K562 (cell line): Measurements from ENCODE around the gene VWA7. TPM values are rescaled to one million over a fixed set of nuclear protein-coding genes. Genes with fewer than 3 reads are reported as not detected.

Source experiments
- ARID4B ChIP-seq: sonication (generic); formaldehyde crosslinking; IDR thresholded peaks from 2 replicates; pipeline ENCODE4 v1.8.0; 2022; ENCODE audit warnings: mild to moderate bottlenecking, missing genetic modification reagents
- ARNT ChIP-seq, 2 experiments: fragments of 450-650 bp; IDR thresholded peaks; 2 replicates each; pipeline ENCODE4 v1.6.1; 2016; ENCODE audit warnings: mild to moderate bottlenecking in 1 of 2
- C11orf30 ChIP-seq: fragments of 450-650 bp; IDR thresholded peaks from 2 replicates; pipeline ENCODE4 v1.6.1; 2016; ENCODE audit warnings: low read depth, mild to moderate bottlenecking
- CGGBP1 ChIP-seq: fragments of 250-450 bp; sonication (Bioruptor Pico); IDR thresholded peaks from 2 replicates; pipeline ENCODE4 v1.9.0; 2021; ENCODE audit warnings: mild to moderate bottlenecking
- CREBBP ChIP-seq: IDR thresholded peaks from one replicate; pipeline ENCODE4 v1.6.1; 2012; ENCODE audit warnings: low read depth, mild to moderate bottlenecking, control low read depth, inconsistent platforms, low read length
- DACH1 ChIP-seq: fragments of 450-650 bp; IDR thresholded peaks from 2 replicates; pipeline ENCODE4 v1.6.1; 2018; ENCODE audit not compliant: partially characterized antibody
- FOXO4 ChIP-seq: fragments of 450-650 bp; formaldehyde crosslinking; IDR thresholded peaks from 2 replicates; pipeline ENCODE4 v1.4.0; 2020; ENCODE audit warnings: mild to moderate bottlenecking, moderate library complexity
- HOXB6 ChIP-seq: fragments of 250-450 bp; sonication (Bioruptor Pico); IDR thresholded peaks from 2 replicates; pipeline ENCODE4 v1.5.1; 2022; ENCODE audit warnings: mild to moderate bottlenecking, borderline replicate concordance
- LCOR ChIP-seq: sonication (generic); formaldehyde crosslinking; IDR thresholded peaks from 2 replicates; pipeline ENCODE4 v1.8.0; 2022; ENCODE audit warnings: mild to moderate bottlenecking, missing genetic modification reagents
- NFE2L1 ChIP-seq: fragments of 450-650 bp; IDR thresholded peaks from 2 replicates; pipeline ENCODE4 v1.6.1; 2016; ENCODE audit warnings: missing genetic modification characterization, low read depth, mild to moderate bottlenecking, missing compliant biosample characterization, moderate library complexity, borderline replicate concordance
- POLR2H ChIP-seq: IDR thresholded peaks from 2 replicates; pipeline ENCODE4 v1.6.1; 2016; ENCODE audit warnings: missing genetic modification characterization, low read depth, mild to moderate bottlenecking, control low read depth, missing compliant biosample characterization, moderate library complexity
- SAP30 ChIP-seq: fragments of 200-600 bp; sonication (generic); IDR thresholded peaks from 2 replicates; pipeline ENCODE4 v1.6.1; 2012; ENCODE audit warnings: borderline replicate concordance, low read depth, mild to moderate bottlenecking, moderate library complexity, low read length, control low read depth, inconsistent platforms; ENCODE audit not compliant: insufficient read depth, poor library complexity, severe bottlenecking
- SRSF3 ChIP-seq: fragments of 200-400 bp; formaldehyde crosslinking; IDR thresholded peaks from 2 replicates; pipeline ENCODE4 v1.6.1; 2016; ENCODE audit warnings: mild to moderate bottlenecking, low read length, moderate library complexity; ENCODE audit not compliant: insufficient read depth
- TBL1XR1 ChIP-seq, 2 experiments: IDR thresholded peaks; 2 replicates each; pipeline ENCODE4 v1.6.1; 2012; ENCODE audit warnings: improper control_type of control experiment in 2 of 2, low read length in 2 of 2, mild to moderate bottlenecking in 1 of 2
- ZBTB2 ChIP-seq: fragments of 450-650 bp; IDR thresholded peaks from 2 replicates; pipeline ENCODE4 v1.6.1; 2016; ENCODE audit warnings: antibody characterized with exemption
- ZBTB7A ChIP-seq: IDR thresholded peaks from 2 replicates; pipeline ENCODE4 v1.6.1; 2011; ENCODE audit warnings: low read depth, mild to moderate bottlenecking, low read length, moderate library complexity, borderline replicate concordance; ENCODE audit not compliant: control insufficient read depth
- ZNF212 ChIP-seq: fragments of 450-650 bp; formaldehyde crosslinking; IDR thresholded peaks from 2 replicates; pipeline ENCODE4 v1.4.0; 2020; ENCODE audit warnings: mild to moderate bottlenecking
- ZNF586 ChIP-seq: fragments of 450-650 bp; formaldehyde crosslinking; conservative IDR thresholded peaks from 2 replicates; pipeline ENCODE4 v1.4.0; 2020; ENCODE audit warnings: mild to moderate bottlenecking, moderate library complexity
- ZNF707 ChIP-seq: fragments of 250-450 bp; sonication (Bioruptor Pico); conservative IDR thresholded peaks from 2 replicates; pipeline ENCODE4 v1.8.0; 2022; ENCODE audit warnings: inconsistent platforms, mild to moderate bottlenecking, moderate library complexity
- ZSCAN29 ChIP-seq: fragments of 450-650 bp; IDR thresholded peaks from 2 replicates; pipeline ENCODE4 v1.6.1; 2017
- polyA plus RNA-seq, 8 experiments: library from polyadenylated mRNA; depleted of rRNA in 4 of 8; stranded (reverse) in 5 of 8; unstranded in 3 of 8; fragments of >200 nt; fragmentation: Nextera tagmentation in 2 of 8; fragmentation: Illumina TruSeq in 1 of 8; extraction: Ambion mirVana in 2 of 8; extraction: Trizol in 1 of 8; gene quantifications; 2 replicates each; pipeline versions ENCODE4 v1.2.1 to v1.2.3, GENCODE V29; 2011 to 2014; ENCODE audit warnings: inconsistent platforms in 1 of 8, missing spikeins in 1 of 8
- total RNA-seq, 7 experiments: library from RNA; depleted of rRNA in 6 of 7; stranded (reverse); fragments of >200 nt in 6 of 7; fragmentation: Illumina TruSeq in 2 of 7; extraction: Trizol in 2 of 7; gene quantifications; 2 replicates each; pipeline versions ENCODE4 v1.2.1 to v1.2.3, GENCODE V29; 2011 to 2021; ENCODE audit warnings: low replicate concordance in 1 of 7

The VWA7 gene
- total and polyA plus RNA-seq, 9 of the 15 experiments (the other 6 are each of a cell fraction or from before 2014, with no cell fraction given): 0.18 to 2.9 (median 0.95) TPM

GRCh38 chr6:31822036-31822821, 45.1 kb upstream of the VWA7 start (continued):
- peak; percentile 98 for TF ChIP-seq NFE2L1
- TF ChIP-seq LCOR: peak; percentile 29
- TF ChIP-seq ARID4B: peak; percentile 66
- TF ChIP-seq ZNF707: peak; percentile 15; the same call in 1 of the 2 replicates
- TF ChIP-seq SRSF3: 0 out of 2 replicates have a peak, but pooled peaks have one; percentile 32
- peak in 1 of 2 experiments; percentile 62; a peak in 1 of 4 replicates for TF ChIP-seq TBL1XR1 (IDR thresholded peaks at IDR 0.05; ENCODE audit: low read length in 2 of 2)
- TF ChIP-seq SAP30: no peak
- TF ChIP-seq C11orf30: no peak
- no peak; the same call in 1 of the 2 replicates for TF ChIP-seq ZNF212 (CRISPR knock-in tag)
- no peak for TF ChIP-seq ZNF586 (CRISPR knock-in tag)
- TF ChIP-seq ARNT (IDR thresholded peaks at IDR 0.05): no peak
- TF ChIP-seq CREBBP: no peak
- no peak for TF ChIP-seq ZSCAN29
- peak; percentile 66; the same call in 1 of the 2 replicates for TF ChIP-seq ZBTB7A
- TF ChIP-seq CGGBP1 (CRISPR knock-in tag): no peak
- TF ChIP-seq ZBTB2: peak; percentile 78
- no peak for TF ChIP-seq DACH1
- TF ChIP-seq POLR2H (tag): no peak
- TF ChIP-seq FOXO4 (CRISPR knock-in tag): 0 out of 2 replicates have a peak, but pooled peaks have one; percentile 47
- TF ChIP-seq HOXB6 (CRISPR knock-in tag): peak; percentile 54; the same call in 1 of the 2 replicates
